GM19023 (cell line): ENCODE measurements around the gene VASH1.
"Not testable (repeated sequence)": the region's sequence is repeated elsewhere in the genome, so short reads cannot be mapped to it uniquely, and the experiment has no call there.

Experiments used
- ATAC-seq: cut with Tn5 transposase; IDR thresholded peaks from one replicate; pipeline ENCODE4 v1.9.1; 2021; ENCODE audit warnings: mild to moderate bottlenecking, moderate library complexity; ENCODE audit not compliant: unreplicated experiment

Gene VASH1

DNA sequence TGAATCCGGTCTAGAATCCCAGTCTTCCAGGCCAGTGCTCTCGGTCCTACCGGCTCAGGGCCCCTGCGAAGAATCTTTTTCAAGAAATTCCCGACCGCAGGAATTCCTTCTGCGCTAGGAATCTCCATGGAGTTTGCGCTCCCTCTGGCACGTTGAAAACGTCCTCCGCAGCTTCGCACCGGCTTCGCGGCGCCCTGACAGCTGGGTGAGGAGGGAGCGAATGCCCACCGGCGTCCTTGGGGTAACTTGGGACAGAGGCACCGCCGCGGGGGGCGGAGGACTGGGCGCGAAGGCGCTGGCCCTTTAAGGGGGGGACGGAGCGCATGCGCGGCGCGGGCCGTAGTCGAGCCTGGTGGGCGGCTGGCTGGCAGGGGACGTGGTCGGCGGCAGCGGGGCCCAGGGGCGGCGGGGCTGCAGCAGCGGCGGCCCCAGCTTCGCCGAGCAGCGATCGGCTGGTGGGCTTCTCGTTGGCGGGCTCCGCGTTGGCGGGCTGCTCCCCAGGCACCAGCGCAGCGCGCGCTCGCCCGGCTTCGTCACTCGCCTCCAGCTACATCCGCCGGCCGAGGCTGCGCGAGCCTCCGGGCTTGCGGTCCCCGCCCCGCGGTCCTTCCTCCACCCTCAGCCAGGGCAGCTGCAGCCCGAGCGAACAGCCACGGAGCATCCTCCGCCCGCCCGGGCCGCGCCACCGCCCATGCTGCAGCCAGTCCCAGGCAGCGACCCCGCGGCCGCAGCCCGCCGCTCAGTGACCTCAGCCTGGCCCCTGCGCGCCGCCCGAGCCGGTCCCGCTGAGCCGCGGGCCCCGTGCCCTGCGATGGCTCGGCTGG is at the start of gene VASH1:
Gene VASH1, plus strand, starts transcription at position 333 of the 824 bp plus-strand sequence. CDS start 1,354 bp downstream, outside the sequence.
- peak; percentile 79 for ATAC-seq

DNA sequence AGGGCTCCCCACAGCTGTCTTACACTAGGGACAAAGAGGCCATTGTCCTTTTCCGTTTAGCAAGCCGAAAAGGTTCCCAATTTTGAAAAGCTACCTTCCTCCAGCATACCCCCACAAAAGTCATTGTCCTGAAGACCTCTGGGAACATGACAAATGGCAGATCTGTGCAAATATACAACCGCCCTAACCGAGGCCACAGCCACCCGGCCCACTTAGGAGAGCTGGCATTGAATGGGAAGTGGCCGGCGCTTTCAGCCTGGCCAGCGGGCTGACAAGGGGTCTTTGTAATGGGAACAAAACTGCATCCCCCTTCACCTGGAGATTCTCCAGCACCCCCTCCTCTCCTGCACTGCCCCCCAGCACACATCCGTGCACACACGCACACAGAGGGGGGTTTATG is 48.1 kb upstream of the VASH1 start:
- no peak for ATAC-seq

DNA sequence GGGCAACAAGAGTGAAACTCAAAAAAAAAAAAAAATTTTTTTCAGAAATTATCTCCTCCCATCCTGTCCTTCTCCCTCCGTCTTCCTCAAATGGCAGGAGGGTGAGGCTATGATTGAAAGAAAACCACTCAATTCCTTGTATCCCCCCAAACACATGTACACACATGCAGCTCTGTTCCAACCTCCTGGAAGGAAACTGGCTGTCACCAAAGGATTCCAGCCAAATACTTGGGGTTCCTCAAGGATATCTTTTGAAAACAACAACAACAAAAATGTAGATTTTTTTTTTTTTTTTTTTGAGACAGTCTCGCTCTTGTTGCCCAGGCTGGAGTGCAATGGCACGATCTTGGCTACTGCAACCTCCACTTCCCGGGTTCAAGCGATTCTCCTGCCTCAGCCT is 46.8 kb upstream of the VASH1 start:
- no peak for ATAC-seq

DNA sequence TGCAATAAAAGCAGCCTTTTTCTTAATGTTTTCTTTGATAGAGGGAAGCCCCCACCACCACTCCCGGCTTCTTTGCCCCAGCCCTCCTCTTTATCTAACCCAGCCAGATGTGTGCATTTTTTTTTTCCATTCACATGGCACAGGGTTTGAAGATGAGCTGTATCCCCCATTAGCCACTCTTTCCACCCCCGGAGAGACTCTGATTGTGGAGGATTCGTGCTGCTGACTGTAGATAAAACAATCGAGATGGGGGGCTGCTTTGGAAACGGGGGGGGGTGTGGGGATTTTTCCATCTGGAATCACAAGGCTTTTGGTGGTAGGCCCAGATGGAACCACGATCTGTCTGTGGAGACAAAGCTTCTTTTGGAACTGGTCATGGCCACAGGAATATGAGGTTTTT is 46.2 kb upstream of the VASH1 start:
- ATAC-seq, result no peak

DNA sequence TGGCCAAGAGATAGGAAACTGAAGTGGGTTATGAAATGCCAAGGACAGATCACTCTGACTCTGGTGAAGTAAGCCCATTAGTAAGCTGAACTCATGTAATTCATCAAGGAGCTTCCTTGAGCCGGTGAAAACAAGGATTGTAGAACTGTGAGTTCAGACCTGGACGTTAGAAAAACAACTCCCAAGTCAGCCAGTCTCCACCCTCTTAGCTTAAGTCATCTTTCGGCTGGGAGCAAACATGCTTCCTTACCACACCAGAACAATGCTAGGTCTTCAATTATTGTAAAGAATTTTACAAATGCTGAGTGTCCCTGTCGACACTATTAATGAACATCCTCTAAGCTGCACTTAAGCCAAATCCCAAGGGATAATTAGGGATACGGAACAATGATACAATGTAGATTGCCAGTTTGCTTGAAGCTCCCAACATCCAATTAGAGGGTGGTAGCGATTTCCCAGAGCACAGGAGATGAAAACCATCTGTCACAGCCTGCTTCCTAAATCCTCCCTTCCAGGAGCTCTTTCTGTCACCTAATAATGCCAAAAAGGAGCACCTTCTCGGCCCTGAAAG is 45.7 kb upstream of the VASH1 start:
- no peak for ATAC-seq

DNA sequence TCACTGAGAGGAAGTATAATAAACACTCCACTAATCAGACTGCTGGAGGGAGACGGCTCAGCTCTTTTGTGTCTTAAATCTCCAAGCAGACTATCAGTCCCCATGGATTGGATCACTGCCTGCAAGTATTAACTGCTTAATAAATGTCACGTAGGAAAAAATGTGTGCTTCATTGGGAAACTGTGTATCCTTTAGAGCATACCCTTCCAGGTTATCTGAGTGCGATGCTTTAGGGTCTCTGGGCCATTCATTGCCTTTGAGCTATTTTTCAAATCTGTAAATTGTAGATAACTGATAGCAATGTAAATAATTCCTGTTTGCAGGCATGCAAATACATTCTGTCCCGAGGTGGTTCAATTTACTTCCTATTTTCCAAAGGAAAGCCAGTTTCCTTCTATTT is 45.0 kb upstream of the VASH1 start:
- ATAC-seq, result no peak

DNA sequence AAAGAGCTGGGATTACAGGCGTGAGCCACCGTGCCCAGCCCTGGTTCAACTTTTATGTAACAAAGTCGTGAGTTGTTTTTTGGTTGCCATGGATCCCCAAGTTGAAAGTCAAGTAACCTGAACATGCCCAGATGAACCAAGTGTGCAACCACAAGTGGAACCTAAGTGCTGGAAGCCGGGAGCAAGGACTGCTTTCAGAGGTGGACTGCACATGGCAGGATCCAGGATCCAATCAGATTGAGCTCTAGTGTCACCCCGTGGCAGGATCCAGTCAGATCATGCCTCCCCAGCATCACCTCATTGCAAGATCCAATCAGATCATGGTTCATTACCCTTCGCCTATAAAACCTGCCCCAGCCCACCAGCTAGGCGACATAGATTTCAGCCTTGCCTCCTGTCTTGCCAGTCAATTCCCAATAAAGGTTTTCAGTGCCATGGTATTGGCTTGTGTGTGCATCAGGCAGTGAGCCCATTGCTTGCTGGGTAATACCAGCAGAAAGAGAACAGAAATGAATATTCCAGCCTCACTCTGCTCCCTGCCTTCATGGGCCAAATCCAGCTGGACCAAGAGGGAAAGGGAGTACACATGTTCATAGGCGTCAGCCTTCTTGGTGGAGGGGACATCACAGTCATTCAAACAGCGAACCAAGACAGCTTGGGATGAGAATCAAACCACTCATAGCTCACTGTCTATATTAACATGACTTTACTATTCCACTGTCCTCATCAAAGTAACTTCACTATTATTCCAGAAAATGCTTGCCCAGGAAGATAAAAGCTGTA is 43.6 kb upstream of the VASH1 start:
- no peak for ATAC-seq

DNA sequence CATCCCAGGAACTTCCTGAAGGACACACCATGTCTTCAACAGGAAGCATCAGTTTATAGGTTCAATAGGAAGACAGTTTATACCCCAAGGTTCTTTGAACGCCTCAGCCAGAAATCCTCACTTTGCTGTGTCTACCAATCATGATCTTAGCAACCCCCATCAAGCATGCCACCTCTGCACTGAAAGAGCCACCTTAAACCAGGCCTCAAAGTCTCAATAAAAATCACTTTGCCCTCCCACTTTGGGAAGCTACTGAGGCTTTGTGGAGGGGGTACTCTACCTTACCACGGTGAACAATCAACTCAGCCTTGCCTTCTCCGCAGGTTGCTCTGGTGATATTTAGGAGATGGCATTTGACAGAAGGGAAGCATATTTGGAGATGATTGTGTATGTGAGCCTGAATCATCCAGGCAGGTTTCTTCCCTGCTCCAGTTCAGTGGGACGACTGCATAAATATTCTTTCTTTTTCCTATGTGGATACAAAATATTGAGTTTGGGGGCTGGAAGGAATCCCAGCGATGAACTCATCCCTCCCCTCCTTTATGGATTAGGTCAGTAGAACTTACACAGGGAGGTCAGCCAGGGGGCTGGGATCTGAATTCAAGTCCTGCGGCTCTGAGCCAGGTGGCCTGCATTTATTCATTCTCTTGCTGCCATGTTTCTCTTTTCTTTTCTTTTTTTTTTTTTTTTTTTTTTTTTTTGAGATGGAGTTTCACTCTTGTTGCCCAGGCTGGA is 42.8 kb upstream of the VASH1 start:
- no peak for ATAC-seq

DNA sequence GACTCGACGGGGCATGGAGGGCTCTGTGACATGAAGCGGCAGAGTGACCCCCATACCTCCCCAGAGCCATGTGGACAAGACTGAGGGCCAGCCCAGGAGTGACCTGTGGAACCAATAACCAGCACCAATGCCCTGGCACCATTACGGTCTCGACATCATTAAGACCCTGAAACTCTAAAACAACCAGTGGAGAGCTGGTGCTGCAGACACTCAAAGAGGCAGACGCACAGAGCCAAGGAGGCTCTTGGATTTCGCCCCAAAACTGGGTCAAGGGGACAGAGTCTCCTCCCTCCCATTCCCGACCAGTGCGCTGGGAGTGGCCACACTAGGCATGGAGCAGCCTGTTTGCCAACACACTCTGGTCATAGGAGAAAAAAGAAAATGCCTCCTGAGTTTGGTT is 41.6 kb upstream of the VASH1 start:
- no peak for ATAC-seq

DNA sequence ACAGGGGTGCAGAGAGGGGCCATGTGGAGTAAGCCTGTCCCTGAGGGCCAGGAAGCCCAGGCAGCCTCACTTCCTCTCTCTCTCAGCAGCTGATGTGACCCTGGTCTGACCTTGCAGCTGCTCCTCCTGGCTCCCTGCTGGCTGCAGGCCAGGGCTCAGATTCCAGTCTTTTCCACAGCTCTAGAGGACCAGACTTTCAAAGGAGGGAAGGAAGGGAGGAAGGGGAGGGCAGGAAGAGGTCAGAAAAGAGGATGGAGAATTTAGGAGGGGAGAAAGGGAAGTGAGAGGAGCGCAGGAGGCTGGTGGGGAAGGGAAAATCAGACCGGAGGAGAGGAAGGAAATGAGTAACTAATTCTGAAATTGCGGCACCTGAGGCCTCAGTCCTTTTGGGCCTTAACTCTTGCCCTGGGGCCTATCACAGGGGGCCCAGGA is 40.9 kb upstream of the VASH1 start:
- ATAC-seq, result peak; percentile 58

DNA sequence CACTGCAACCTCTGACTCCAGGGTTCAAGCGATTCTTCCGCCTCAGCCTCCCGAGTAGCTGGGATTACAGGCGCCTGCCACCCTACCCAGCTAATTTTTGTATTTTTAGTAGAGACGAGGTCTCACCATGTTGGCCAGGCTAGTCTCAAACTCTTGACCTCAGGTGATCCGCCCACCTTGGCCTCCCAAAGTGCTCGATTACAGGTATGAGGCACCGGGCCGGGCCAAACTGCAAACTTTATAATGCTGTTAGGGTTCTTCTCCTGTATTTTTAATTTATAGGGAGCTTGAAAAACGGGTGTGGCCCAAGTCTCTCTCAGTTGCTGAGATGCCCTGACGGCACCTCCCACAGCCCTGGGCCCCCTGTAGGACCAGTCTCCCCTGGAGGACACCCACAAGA is 39.8 kb upstream of the VASH1 start:
- not testable (repeated sequence) for ATAC-seq

DNA sequence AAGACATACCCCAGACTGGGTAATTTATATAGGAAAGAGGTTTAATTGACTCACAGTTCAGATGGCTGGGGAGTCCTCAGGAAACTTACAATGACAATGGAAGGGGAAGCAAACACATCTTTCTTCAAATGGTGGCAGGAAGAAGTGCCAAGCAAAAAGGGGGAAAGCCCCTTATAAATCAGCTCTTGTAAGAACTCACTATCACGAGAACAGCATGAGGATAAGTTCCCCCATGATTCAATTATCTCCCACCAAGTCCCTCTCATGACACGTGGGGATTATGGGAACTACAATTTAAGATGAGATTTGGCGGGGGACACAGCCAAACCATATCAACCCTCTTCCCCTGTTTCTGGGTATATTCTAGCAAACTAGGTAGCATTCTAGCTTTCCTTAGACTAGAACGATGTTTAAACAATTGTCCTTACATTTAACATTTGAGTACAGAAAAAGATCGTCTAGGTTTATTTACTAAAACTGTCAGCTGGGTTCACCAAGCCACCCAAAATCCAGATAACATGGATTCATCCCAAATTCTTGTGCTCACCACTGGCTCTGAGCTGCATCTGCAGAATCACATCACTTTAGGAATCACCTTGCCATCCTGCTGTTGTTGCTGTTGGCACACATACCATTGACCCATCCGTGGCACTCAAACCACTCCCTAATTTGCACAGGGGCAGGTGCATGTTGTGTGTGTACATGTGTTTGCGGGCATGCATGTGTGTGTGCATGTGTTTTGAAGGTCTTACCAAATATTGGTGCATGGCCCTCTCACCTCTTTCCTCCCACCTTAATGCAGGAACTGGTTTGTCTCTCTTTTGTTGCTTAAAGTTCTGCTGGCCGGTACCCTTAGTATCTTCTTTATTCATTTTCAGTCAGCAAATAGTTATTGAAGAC is 36.4 kb upstream of the VASH1 start:
- ATAC-seq, result no peak

DNA sequence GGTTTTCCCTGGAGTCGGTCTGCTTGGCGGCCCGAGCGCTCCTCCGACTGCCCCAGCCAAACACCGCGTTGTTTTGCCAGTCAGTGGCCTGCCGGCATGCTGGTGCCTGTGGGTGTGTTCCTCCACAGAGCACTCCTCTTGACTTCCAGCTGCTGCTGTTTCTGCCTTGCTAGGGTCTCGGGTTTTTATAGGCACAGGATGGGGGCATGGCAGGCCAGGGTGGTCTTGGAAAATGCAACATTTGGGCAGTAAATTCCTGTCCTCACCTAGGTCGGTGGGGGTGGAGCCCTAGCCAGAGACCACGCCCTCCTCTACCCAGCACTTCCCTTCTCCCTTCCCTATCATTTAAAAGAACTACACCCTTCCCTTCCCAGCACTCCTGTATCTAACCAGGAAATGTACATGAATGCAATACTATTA is 34.7 kb upstream of the VASH1 start:
- ATAC-seq, result no peak

DNA sequence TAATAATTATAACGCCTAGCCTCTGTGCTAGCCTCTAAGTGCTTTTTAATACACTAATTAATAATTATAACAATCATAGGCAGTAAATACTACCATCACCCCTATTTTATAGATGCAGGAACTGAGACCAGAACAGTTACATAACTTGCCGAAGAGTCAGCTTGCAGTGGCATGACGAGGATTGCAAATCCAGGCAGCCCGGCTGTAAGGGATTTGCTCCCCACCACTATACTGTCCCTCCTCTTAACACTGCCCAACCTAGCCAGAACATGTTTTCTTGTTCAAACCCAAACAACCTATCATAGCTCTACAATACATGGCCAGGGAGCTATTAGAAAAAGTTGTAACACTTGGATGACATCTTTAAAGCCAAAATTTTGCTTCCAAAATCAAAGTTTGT is 33.9 kb upstream of the VASH1 start:
- no peak for ATAC-seq

DNA sequence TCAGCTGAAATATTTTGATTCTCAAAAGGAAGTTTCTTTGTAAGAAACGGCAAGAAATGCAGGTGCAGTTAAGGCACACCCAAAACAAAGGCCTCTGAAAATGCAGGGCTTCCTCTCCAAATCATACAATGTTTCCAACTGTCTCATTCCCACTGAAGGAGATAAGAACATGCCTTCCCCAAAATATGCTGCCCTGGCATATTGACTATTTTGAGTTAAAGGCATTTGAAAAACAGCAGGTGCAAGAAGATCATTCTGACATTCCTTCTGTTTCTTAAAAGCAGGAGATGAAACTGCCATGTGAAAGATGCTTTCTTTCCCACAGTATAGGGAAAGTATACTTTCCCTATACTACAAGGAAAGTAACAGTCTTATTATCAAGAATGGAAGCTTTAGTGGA is 33.4 kb upstream of the VASH1 start:
- ATAC-seq, result no peak

DNA sequence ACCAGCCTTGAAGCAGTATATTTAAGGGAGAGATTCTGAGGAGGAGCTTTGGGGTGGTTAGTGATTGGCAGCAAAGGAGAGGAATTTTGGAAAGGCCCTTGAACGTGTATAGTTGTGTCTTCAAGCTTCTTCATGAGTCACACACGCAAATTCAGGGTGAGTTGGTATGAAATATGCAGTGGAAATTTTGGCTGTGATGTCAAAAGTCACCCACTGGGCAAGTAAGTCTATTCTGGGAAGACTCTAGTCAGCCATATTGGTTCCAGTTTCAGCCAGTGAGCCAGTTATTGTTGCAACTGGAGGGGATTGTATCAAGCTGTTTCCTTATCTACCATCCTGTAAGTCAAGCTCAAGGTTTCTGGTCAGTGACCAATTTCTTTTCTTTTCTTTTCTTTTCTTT is 32.0 kb upstream of the VASH1 start:
- no peak for ATAC-seq

DNA sequence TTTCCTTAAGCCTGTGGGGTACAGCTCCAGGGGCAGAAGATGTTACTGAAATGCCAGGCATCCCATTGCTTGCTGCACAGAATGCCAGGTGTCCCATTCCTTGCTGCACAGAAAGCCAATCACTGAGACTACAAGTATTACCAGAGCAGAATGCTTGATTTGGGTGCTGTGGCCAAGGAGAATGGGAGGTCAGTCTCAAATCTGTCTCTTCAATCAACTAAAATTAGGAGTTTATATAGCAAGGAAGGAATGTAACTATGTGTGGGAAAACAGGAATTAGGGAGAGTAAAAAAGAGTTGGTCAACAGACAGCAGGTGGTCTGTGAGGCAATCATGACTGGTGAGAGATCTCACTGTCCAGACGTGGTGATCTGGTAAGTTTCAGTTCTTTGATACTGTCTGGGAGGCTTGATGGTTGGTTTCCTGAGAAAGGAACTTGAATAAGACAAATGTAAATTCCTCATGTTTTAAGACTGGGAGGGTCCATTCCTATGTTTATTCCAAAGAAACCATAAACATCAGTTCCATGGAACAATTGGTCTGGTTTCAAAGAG is 31.2 kb upstream of the VASH1 start:
- no peak for ATAC-seq

DNA sequence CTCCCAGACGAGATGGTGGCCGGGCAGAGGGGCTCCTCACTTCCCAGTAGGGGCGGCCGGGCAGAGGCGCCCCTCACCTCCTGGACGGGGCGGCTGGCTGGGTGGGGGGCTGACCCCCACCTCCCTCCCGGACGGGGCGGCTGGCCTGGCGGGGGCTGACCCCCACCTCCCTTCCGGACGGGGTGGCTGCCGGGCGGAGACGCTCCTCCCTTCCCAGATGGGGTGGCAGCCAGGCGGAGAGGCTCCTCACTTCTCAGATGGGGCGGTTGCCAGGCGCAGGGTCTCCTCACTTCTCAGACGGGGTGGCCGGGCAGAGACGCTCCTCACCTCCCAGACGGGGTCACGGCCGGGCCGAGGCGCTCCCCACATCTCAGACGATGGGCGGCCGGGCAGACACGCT is 26.8 kb upstream of the VASH1 start:
- not testable (repeated sequence) for ATAC-seq

DNA sequence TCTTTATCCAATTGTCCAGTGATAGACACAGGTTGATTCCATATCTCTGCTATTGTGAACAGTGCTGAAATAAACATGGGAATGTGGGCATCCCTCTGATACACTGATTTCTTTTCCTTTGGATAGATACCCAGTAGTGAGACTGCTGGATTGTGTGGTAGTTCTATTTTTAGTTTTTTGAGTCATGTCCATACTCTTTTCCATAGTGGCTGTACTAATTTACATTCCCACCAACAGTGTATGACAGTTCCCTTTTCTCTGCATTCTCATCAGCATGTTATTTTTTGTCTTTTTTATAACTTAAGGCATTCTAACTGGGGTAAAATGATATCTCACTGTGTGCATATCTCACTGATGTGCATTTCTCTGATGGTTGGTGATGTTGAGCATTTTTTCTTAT is 24.8 kb upstream of the VASH1 start:
- no peak for ATAC-seq

DNA sequence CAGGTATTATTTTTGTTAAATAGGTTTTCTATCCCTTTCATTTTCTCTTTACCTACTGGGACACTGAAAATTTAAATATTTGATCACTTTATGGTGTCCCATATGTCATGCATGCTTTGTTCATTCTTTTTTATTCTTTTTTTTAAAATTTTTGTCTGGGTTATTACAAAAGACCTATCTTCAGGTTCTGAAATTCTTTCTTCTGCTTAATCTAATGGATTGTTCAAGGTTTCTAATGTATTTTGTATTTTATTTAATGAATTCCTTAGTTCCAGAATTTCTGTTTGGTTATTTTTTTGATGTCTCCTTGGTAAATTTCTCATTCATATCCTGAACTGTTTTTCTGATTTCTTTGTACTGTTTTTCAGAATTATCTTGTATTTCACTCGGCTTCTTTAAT is 20.2 kb upstream of the VASH1 start:
- no peak for ATAC-seq
